Bronchial epithelial cell (primary cell): ENCODE measurements around the gene OR1I1. TPM values are rescaled to one million over a fixed set of nuclear protein-coding genes. Genes with fewer than 3 reads are reported as not detected.
A peak's percentile ranks its signal among the peaks of the same experiment; 100 is the strongest.
"Not testable (repeated sequence)": the region's sequence is repeated elsewhere in the genome, so short reads cannot be mapped to it uniquely, and the experiment has no call there.

ENCODE experiments used
- DNase-seq: peaks from one replicate; pipeline ENCODE4 v3.0.0-alpha.2; 2010; ENCODE audit warnings: low read depth
- FAIRE-seq: peaks from 2 replicates; lab custom pipeline; 2011; peaks lifted over from hg19 to GRCh38; lab: Jason Lieb, UNC
- H3K27me3 ChIP-seq: 2 replicates; pipeline ENCODE4 v1.5.1; 2011; ENCODE audit warnings: low read length; ENCODE audit not compliant: control insufficient read depth, insufficient read depth
- H3K36me3 ChIP-seq: 2 replicates; pipeline ENCODE4 v1.5.1; 2011; ENCODE audit warnings: low read length; ENCODE audit not compliant: control insufficient read depth, insufficient read depth
- H3K4me3 ChIP-seq: 2 replicates; pipeline ENCODE4 v1.5.1; 2011; ENCODE audit warnings: mild to moderate bottlenecking, low read depth, low read length, control low read depth
- CTCF ChIP-seq: IDR thresholded peaks from 2 replicates; pipeline ENCODE4 v1.5.1; 2011; ENCODE audit warnings: mild to moderate bottlenecking, moderate library complexity, low read length, control low read depth, inconsistent platforms; ENCODE audit not compliant: insufficient read depth, severe bottlenecking
- total RNA-seq: library from RNA; depleted of rRNA; stranded (reverse); fragments of >200 nt; gene quantifications from 2 replicates; pipeline ENCODE4 v1.2.1, GENCODE V29; 2014

Gene OR1I1
- total RNA-seq, 1 donor from 2014 or later, result not detected

GRCh38 chr19:15062036-15062435, 20.0 kb upstream of the OR1I1 start:
- TF ChIP-seq CTCF, result no peak
- Histone ChIP-seq H3K4me3 (no peak overlapping the region), H3K27me3 (no peaks in the 10 kb centered on the region), H3K36me3 (no peaks in the 10 kb centered on the region)
- DNase-seq (no peak), FAIRE-seq (no peak)

GRCh38 chr19:15070386-15070785, 11.6 kb upstream of the OR1I1 start:
- H3K4me3 ChIP-seq, DNase-seq, FAIRE-seq, H3K27me3 ChIP-seq, H3K36me3 ChIP-seq: not testable (repeated sequence)

GRCh38 chr19:15072930-15073647, 8.9 kb upstream of the OR1I1 start:
- Histone ChIP-seq H3K27me3 (no peaks in the 10 kb centered on the region), H3K4me3 (no peak overlapping the region), H3K36me3 (no peaks in the 10 kb centered on the region)
- DNase-seq, result peak; percentile 38
- TF ChIP-seq CTCF, result no peak
- peak; percentile 23 for FAIRE-seq

- TF ChIP-seq CTCF, result no peak
- Histone ChIP-seq H3K27me3 (no peaks in the 10 kb centered on the region), H3K36me3 (no peaks in the 10 kb centered on the region), H3K4me3 (no peak overlapping the region)
- DNase-seq, result no peak
- FAIRE-seq, result no peak
Measured at GRCh38 chr19:15074371-15074770, 7.6 kb upstream of the OR1I1 start.

GRCh38 chr19:15075806-15076205, 6.2 kb upstream of the OR1I1 start:
- H3K4me3 ChIP-seq, result no peak overlapping the region
- no peaks in the 10 kb centered on the region for H3K36me3 ChIP-seq
- DNase-seq, result no peak
- TF ChIP-seq CTCF, result no peak
- H3K27me3 ChIP-seq, result no peaks in the 10 kb centered on the region
- no peak for FAIRE-seq

GRCh38 chr19:15080002-15080401, 2.0 kb upstream of the OR1I1 start:
- not testable (repeated sequence) for FAIRE-seq, H3K36me3 ChIP-seq, H3K27me3 ChIP-seq, DNase-seq, H3K4me3 ChIP-seq

- H3K27me3 ChIP-seq, result no peaks in the 10 kb centered on the region
- no peaks in the 10 kb centered on the region for H3K36me3 ChIP-seq
- no peak overlapping the region for H3K4me3 ChIP-seq
- TF ChIP-seq CTCF, result no peak
- no peak for FAIRE-seq
- DNase-seq, result no peak
Measured at GRCh38 chr19:15087182-15087581, 5.2 kb downstream of the OR1I1 start.
